ENCODE data around the gene MYT1.

- TF ChIP-seq, protein P1, sequence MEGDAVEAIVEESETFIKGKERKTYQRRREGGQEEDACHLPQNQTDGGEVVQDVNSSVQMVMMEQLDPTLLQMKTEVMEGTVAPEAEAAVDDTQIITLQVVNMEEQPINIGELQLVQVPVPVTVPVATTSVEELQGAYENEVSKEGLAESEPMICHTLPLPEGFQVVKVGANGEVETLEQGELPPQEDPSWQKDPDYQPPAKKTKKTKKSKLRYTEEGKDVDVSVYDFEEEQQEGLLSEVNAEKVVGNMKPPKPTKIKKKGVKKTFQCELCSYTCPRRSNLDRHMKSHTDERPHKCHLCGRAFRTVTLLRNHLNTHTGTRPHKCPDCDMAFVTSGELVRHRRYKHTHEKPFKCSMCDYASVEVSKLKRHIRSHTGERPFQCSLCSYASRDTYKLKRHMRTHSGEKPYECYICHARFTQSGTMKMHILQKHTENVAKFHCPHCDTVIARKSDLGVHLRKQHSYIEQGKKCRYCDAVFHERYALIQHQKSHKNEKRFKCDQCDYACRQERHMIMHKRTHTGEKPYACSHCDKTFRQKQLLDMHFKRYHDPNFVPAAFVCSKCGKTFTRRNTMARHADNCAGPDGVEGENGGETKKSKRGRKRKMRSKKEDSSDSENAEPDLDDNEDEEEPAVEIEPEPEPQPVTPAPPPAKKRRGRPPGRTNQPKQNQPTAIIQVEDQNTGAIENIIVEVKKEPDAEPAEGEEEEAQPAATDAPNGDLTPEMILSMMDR (conservative IDR thresholded peaks at IDR 0.05 in 1 of 2, IDR thresholded peaks at IDR 0.05 in 1 of 2; ENCODE audit: extremely low read depth in 1 of 2, insufficient read depth in 1 of 2, low read depth in 1 of 2, low read length in 2 of 2), result no peak
- TF ChIP-seq EZH2 (IDR thresholded peaks at IDR 0.05; ENCODE audit: borderline replicate concordance, low read length), result no peak
Measured at GRCh38 chr20:64268174-64268573, 103.9 kb downstream of the MYT1 start.
